Loucy (cell line): Measurements from ENCODE around the gene PTGR1.
A peak's percentile ranks its signal among the peaks of the same experiment; 100 is the strongest.
"Not testable (repeated sequence)": the region's sequence is repeated elsewhere in the genome, so short reads cannot be mapped to it uniquely, and the experiment has no call there.

Source experiments
- H2AFZ ChIP-seq: fragments of 200-600 bp; sonication (generic); 2 replicates; pipeline ENCODE4 v1.6.0; 2016; ENCODE audit warnings: antibody characterized with exemption, mild to moderate bottlenecking, low read length, moderate library complexity
- H3F3A ChIP-seq: fragments of 200-600 bp; 2 replicates; pipeline ENCODE4 v1.6.0; 2016; ENCODE audit warnings: antibody characterized with exemption, low read depth, mild to moderate bottlenecking
- H3K27me3 ChIP-seq: fragments of 200-600 bp; sonication (generic); 2 replicates; pipeline ENCODE4 v1.6.1; 2014; ENCODE audit warnings: low read length, mild to moderate bottlenecking; ENCODE audit not compliant: insufficient read depth, poor library complexity, severe bottlenecking
- H3K36me3 ChIP-seq: fragments of 200-600 bp; sonication (generic); 2 replicates; pipeline ENCODE4 v1.6.1; 2016; ENCODE audit warnings: low read length; ENCODE audit not compliant: insufficient read depth
- H3K4me1 ChIP-seq: fragments of 200-600 bp; sonication (generic); 2 replicates; pipeline ENCODE4 v1.5.1; 2014; ENCODE audit warnings: low read length, mild to moderate bottlenecking; ENCODE audit not compliant: insufficient read depth, poor library complexity, severe bottlenecking
- H3K4me2 ChIP-seq: fragments of 200-600 bp; sonication (generic); 2 replicates; pipeline ENCODE4 v1.6.0; 2014; ENCODE audit warnings: antibody characterized with exemption, low read length, low read depth, mild to moderate bottlenecking; ENCODE audit not compliant: poor library complexity, severe bottlenecking
- H3K4me3 ChIP-seq: fragments of 200-600 bp; sonication (generic); 2 replicates; pipeline ENCODE4 v1.5.1; 2014; ENCODE audit warnings: low read length, mild to moderate bottlenecking, mixed read lengths; ENCODE audit not compliant: poor library complexity, severe bottlenecking
- H3K79me2 ChIP-seq: fragments of 200-600 bp; sonication (generic); 2 replicates; pipeline ENCODE4 v1.6.1; 2014; ENCODE audit warnings: low read length; ENCODE audit not compliant: insufficient read depth
- H3K9ac ChIP-seq: fragments of 200-600 bp; sonication (generic); 2 replicates; pipeline ENCODE4 v1.6.0; 2014; ENCODE audit warnings: mild to moderate bottlenecking, low read depth, low read length, moderate library complexity; ENCODE audit not compliant: poor library complexity, severe bottlenecking
- H3K9me2 ChIP-seq: fragments of 200-600 bp; sonication (generic); replicated peaks from 2 replicates; pipeline ENCODE4 v1.6.1; 2016; ENCODE audit warnings: low read depth, low read length, mixed read lengths
- H3K9me3 ChIP-seq: fragments of 200-600 bp; sonication (generic); 2 replicates; pipeline ENCODE4 v1.6.1; 2014; ENCODE audit warnings: mild to moderate bottlenecking, antibody characterized with exemption, low read length, low read depth; ENCODE audit not compliant: insufficient read depth
- H4K20me1 ChIP-seq: fragments of 200-600 bp; sonication (generic); 2 replicates; pipeline ENCODE4 v1.6.0; 2014; ENCODE audit warnings: antibody characterized with exemption, low read length, mild to moderate bottlenecking; ENCODE audit not compliant: insufficient read depth, poor library complexity, severe bottlenecking
- EZH2phosphoT487 ChIP-seq: fragments of 200-600 bp; IDR thresholded peaks from 2 replicates; pipeline ENCODE4 v1.6.1; 2018; ENCODE audit warnings: antibody characterized with exemption, mild to moderate bottlenecking, moderate library complexity, borderline replicate concordance
- TF ChIP-seq, protein P1 (sequence below): fragments of 200-600 bp; sonication (generic); conservative IDR thresholded peaks from 2 replicates; pipeline ENCODE4 v1.5.1; 2014; ENCODE audit warnings: mild to moderate bottlenecking, antibody characterized with exemption, low read length

Gene PTGR1

DNA sequence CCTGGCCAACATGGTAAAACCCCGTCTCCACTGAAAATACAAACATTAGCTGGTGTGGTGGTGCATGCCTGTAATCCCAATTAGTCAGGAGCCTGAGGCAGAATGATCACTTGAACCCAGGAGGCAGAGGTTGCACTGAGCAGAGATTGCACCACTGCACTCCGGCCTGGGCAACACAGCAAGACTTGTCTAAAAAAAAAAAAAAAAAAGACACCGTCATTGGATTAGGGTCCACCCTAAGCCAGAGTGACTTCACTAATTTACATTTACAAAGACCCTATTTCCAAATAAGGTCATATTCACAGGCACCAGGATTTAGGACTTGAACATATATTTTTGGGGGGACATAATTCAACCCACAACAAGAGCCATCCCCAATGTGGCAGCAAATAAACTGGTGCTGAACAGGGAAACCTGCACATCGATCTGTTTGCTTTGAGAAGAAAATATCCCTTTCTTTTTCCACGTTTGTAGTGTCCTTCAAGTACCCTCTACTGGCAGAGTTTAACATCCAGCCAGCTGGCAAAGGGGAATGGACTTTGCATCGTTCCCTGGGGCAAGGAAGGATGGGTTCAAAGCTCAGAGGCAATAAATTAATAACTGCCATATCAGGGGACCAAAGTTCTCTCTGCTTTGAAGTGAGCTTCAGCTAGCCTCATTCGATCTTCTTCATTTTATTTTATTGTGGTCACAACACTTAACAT lies 28.0 kb upstream of the PTGR1 start:
- Histone ChIP-seq H3K9ac (no peak overlapping the region), H2AFZ (no peak overlapping the region)

DNA sequence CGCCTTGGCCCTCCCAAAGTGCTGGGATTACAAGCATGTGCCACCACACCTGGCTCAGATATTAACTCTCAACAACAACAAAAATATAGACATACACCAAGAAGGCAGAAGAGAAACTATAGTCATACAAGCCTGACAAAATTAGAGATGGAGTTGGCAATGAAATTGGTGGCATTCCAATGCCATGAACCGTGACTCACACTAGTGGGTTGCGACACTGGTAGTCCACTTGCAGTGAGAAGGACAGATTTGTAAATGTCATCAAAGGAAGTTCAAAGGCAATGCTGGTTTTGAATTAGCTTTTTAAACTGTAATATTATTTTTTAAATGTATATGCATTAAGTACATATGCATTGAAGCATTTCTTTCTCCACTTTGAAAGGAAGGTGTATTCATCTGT lies 23.2 kb upstream of the PTGR1 start:
- Histone ChIP-seq H3K9ac (no peak overlapping the region), H3K9me3 (no peaks in the 10 kb centered on the region), H4K20me1 (no peaks in the 10 kb centered on the region), H3K79me2 (no peaks in the 10 kb centered on the region), H3F3A (no peaks in the 10 kb centered on the region), H3K4me2 (no peak overlapping the region), H3K36me3 (no peaks in the 10 kb centered on the region), H3K9me2 (no peaks in the 10 kb centered on the region), H3K27me3 (no peaks in the 10 kb centered on the region), H2AFZ (no peak overlapping the region), H3K4me1 (no peaks in the 10 kb centered on the region), H3K4me3 (no peak overlapping the region)
- TF ChIP-seq, protein P1, sequence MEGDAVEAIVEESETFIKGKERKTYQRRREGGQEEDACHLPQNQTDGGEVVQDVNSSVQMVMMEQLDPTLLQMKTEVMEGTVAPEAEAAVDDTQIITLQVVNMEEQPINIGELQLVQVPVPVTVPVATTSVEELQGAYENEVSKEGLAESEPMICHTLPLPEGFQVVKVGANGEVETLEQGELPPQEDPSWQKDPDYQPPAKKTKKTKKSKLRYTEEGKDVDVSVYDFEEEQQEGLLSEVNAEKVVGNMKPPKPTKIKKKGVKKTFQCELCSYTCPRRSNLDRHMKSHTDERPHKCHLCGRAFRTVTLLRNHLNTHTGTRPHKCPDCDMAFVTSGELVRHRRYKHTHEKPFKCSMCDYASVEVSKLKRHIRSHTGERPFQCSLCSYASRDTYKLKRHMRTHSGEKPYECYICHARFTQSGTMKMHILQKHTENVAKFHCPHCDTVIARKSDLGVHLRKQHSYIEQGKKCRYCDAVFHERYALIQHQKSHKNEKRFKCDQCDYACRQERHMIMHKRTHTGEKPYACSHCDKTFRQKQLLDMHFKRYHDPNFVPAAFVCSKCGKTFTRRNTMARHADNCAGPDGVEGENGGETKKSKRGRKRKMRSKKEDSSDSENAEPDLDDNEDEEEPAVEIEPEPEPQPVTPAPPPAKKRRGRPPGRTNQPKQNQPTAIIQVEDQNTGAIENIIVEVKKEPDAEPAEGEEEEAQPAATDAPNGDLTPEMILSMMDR: no peak
- TF ChIP-seq EZH2phosphoT487: no peak

More for the DNA sequence above, 28.0 kb upstream of the PTGR1 start:
- TF ChIP-seq EZH2phosphoT487: no peak
- TF ChIP-seq, protein P1: no peak
- H4K20me1 ChIP-seq: no peaks in the 10 kb centered on the region
- no peaks in the 10 kb centered on the region for H3K27me3 ChIP-seq
- H3K9me3 ChIP-seq: no peaks in the 10 kb centered on the region
- no peaks in the 10 kb centered on the region for H3K36me3 ChIP-seq
- H3K4me3 ChIP-seq: no peak overlapping the region
- peaks cover 15% of the 10 kb centered on the region for H3K4me1 ChIP-seq
- no peaks in the 10 kb centered on the region for H3F3A ChIP-seq
- H3K9me2 ChIP-seq: no peaks in the 10 kb centered on the region
- H3K4me2 ChIP-seq: no peak overlapping the region
- H3K79me2 ChIP-seq: peaks cover 10% of the 10 kb centered on the region

DNA sequence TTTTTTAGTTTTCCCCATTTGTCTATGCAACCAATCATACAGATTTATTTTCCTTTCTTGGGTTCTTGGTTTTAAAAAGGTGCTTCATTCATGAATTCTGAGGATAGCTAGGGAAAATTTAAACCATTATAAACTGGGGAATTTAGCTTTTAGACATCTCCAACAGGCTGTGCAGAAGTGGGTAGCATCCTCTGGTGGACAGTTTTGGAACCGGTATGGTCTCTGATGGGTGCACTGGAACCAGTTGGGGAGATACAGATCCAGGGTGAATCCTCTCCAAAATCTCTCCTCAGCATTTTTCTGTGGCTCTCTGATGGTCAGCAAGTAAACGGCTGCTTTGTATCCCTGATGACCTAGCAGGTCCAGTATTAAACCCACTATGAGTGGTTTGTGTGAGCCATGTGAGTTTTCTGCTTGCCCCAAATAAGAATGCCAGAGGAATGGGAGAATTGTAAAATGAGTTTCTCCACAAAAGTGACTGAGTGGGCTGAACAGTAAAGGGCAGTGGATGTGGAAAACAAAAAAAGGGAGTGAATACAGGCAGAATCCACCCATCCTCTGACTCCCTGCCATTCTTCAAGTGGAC lies 22.5 kb upstream of the PTGR1 start:
- H2AFZ ChIP-seq: no peak overlapping the region
- no peaks in the 10 kb centered on the region for H3K36me3 ChIP-seq
- no peaks in the 10 kb centered on the region for H3K4me1 ChIP-seq
- no peaks in the 10 kb centered on the region for H3K9me3 ChIP-seq
- H3F3A ChIP-seq: no peaks in the 10 kb centered on the region
- TF ChIP-seq, protein P1: peak; percentile 87
- no peak for TF ChIP-seq EZH2phosphoT487
- no peaks in the 10 kb centered on the region for H3K79me2 ChIP-seq
- H3K9me2 ChIP-seq: no peaks in the 10 kb centered on the region
- no peaks in the 10 kb centered on the region for H4K20me1 ChIP-seq
- no peak overlapping the region for H3K4me2 ChIP-seq
- no peak overlapping the region for H3K9ac ChIP-seq
- no peak overlapping the region for H3K4me3 ChIP-seq
- no peaks in the 10 kb centered on the region for H3K27me3 ChIP-seq

DNA sequence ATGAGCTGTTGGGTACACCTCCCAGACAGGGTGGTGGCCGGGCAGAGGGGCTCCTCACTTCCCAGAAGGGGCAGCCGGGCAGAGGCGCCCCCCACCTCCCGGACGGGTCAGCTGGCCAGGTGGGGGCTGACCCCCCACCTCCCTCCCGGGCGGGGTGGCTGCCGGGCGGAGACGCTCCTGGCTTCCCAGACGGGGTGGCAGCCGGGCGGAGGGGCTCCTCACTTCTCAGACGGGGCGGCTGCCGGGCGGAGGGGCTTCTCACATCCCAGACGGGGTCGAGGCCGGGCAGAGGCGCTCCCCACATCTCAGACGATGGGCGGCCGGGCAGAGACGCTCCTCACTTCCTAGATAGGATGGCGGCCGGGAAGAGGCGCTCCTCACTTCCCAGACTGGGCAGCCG lies 17.9 kb upstream of the PTGR1 start:
- H3K4me2 ChIP-seq, H3K4me3 ChIP-seq: not testable (repeated sequence)

More for the DNA sequence above, 17.9 kb upstream of the PTGR1 start:
- not testable (repeated sequence) for H4K20me1 ChIP-seq, H3K9me2 ChIP-seq, H3K36me3 ChIP-seq, H3K9ac ChIP-seq, H2AFZ ChIP-seq, H3F3A ChIP-seq, H3K4me1 ChIP-seq, H3K9me3 ChIP-seq, H3K79me2 ChIP-seq, H3K27me3 ChIP-seq
